IPS-18a (cell line): Measurements from ENCODE around the gene ZC3HAV1.
"Not testable (repeated sequence)": the region's sequence is repeated elsewhere in the genome, so short reads cannot be mapped to it uniquely, and the experiment has no call there.

Experiments
- H3K27ac ChIP-seq: one replicate; pipeline ENCODE4 v1.5.1; 2013; ENCODE audit warnings: low read length
- H3K27me3 ChIP-seq: one replicate; pipeline ENCODE4 v1.6.1; 2013; ENCODE audit warnings: mild to moderate bottlenecking, low read length; ENCODE audit not compliant: control insufficient read depth, insufficient read depth
- H3K36me3 ChIP-seq: one replicate; pipeline ENCODE4 v1.6.1; 2013; ENCODE audit warnings: low read depth, low read length; ENCODE audit not compliant: control insufficient read depth
- H3K4me1 ChIP-seq: one replicate; pipeline ENCODE4 v1.6.1; 2013; ENCODE audit warnings: low read depth, low read length; ENCODE audit not compliant: control insufficient read depth
- H3K4me3 ChIP-seq: one replicate; pipeline ENCODE4 v1.5.1; 2013; ENCODE audit warnings: low read length
- H3K9ac ChIP-seq: one replicate; pipeline ENCODE4 v1.6.1; 2013; ENCODE audit warnings: mild to moderate bottlenecking, low read length, moderate library complexity
- H3K9me3 ChIP-seq: one replicate; pipeline ENCODE4 v1.6.1; 2013; ENCODE audit warnings: low read depth, low read length; ENCODE audit not compliant: control insufficient read depth

Gene ZC3HAV1

GRCh38 chr7:139080905-139081304 lies 28.6 kb downstream of the ZC3HAV1 start:
- Histone ChIP-seq H3K27ac (no peak overlapping the region), H3K9me3 (no peaks in the 10 kb centered on the region), H3K36me3 (peaks cover 30% of the 10 kb centered on the region), H3K4me3 (no peak overlapping the region), H3K4me1 (no peaks in the 10 kb centered on the region), H3K9ac (no peak overlapping the region), H3K27me3 (no peaks in the 10 kb centered on the region)

- no peak overlapping the region for H3K27ac ChIP-seq
- no peak overlapping the region for H3K9ac ChIP-seq
- no peaks in the 10 kb centered on the region for H3K27me3 ChIP-seq
- peaks cover 33% of the 10 kb centered on the region for H3K36me3 ChIP-seq
- no peak overlapping the region for H3K4me3 ChIP-seq
- H3K9me3 ChIP-seq = no peaks in the 10 kb centered on the region
- no peaks in the 10 kb centered on the region for H3K4me1 ChIP-seq
Measured at GRCh38 chr7:139079861-139080260, 29.7 kb downstream of the ZC3HAV1 start.

DNA sequence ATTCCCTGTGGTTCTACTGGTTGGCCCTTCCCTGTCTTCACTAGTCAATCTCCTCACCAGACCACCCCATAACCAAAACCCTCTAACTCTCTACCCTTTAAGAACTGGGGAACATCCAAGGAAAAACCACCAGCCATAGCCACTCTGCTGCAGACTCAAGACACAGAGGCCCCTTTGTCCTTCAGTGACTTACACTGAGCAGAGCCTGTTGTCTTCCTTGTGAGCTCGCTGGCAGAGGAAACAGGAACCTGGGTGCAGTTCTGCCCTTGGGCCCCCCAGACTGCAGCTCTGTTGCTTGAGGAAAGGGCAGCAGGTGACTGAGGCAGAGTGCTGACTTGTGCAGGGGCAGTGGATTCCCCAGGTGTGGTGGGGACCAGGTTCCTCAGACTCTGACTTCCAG lies 30.6 kb downstream of the ZC3HAV1 start:
- Histone ChIP-seq H3K36me3 (peaks cover 33% of the 10 kb centered on the region), H3K4me3 (no peak overlapping the region), H3K9ac (no peak overlapping the region), H3K27me3 (no peaks in the 10 kb centered on the region), H3K9me3 (no peaks in the 10 kb centered on the region), H3K4me1 (no peaks in the 10 kb centered on the region), H3K27ac (no peak overlapping the region)

DNA sequence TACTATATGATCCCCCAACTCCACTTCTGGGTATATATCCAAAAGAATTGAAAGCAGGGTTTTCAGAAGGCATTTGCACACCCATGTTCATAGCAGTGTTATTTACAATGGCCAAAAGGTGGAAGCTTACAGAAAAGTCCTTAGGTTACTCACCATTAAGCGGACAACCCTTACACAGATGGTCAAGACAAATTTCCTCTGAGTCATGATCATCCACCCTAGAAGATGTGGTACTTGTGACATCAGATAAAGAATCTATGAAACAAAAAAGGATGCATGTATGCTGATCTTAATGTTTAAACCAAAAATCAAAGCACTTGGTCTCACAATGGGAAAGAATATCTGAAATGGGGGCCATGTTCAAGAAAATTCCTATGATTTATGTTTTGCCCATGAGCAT lies 31.1 kb downstream of the ZC3HAV1 start:
- Histone ChIP-seq H3K4me3 (no peak overlapping the region), H3K27ac (no peak overlapping the region), H3K9me3 (no peaks in the 10 kb centered on the region), H3K27me3 (no peaks in the 10 kb centered on the region), H3K9ac (no peak overlapping the region), H3K36me3 (peaks cover 34% of the 10 kb centered on the region), H3K4me1 (no peaks in the 10 kb centered on the region)

- not testable (repeated sequence) for H3K27me3 ChIP-seq, H3K9me3 ChIP-seq, H3K9ac ChIP-seq, H3K27ac ChIP-seq, H3K4me1 ChIP-seq, H3K4me3 ChIP-seq
- H3K36me3 ChIP-seq = peaks cover 34% of the 10 kb centered on the region
Measured at GRCh38 chr7:139077706-139078105, 31.8 kb downstream of the ZC3HAV1 start.

DNA sequence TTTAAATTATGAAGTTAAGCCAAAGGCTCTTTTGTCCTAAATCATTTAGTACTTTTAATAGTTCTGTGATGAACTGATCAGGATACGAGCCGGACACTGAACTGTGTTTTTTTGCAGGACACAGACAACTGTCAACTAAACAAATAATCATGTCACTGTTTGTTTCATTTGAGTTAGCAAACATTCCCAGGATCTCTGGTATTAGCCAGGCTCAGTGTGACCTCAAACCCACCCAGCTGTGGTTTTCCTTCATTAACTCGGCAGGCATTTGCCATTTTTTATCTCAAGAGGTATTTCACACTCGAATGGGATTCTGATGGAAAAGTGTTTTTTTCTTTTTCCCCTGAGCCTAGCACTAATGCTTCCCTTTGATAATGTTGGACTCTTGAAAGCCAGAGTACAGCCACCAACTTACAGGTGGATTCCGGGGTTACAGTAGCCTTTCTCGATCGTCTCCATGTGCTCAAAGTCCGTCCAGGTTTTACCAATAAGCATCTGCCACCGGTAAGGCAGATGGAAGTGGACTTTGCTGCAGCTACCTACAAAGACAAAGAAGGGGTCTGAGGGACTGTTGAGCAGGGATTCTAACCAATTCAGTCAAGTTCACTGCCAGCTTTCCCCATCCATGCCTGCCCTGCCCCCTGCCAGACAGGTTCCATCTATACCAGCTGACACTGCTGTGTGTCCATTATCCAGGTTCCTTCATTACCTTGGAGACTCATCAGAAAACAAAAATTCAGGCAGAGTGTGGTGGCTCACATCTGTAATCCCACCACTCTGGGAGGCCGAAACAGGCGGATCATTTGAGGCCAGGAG lies 33.4 kb downstream of the ZC3HAV1 start:
- Histone ChIP-seq H3K9ac (no peak overlapping the region), H3K9me3 (no peaks in the 10 kb centered on the region), H3K36me3 (peaks cover 44% of the 10 kb centered on the region), H3K4me1 (no peaks in the 10 kb centered on the region), H3K27me3 (no peaks in the 10 kb centered on the region), H3K27ac (no peak overlapping the region), H3K4me3 (no peak overlapping the region)

DNA sequence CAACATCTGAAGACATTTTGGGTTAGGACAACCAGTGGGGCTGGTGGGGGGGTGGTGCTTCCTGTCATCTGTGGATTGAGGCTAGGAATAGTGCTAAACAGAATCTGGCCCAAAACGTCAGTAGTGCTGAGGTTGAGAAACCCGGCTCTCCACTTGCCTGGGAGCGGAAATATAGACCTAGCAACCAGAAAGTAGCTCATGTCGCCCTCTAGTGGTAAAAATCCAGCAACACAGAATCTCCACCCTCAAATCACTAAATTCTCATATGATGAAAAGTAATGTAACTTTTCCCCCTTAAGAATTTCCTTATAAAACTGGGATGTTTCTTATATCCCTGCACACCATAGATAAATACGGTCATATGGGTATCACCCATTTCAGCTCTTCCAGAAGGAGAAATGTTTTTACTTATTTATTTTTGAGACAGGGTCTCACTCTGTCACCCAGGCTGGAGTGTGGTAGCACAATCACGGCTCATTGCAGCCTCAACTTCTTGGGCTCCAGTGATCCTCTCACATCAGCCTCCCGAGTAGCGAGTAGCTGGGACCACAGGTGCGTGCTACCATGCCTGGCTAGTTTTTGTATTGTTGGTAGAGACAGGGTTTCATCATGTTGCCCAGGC lies 34.4 kb downstream of the ZC3HAV1 start:
- Histone ChIP-seq H3K4me3 (no peak overlapping the region), H3K27ac (no peak overlapping the region), H3K9me3 (no peaks in the 10 kb centered on the region), H3K36me3 (peaks cover 38% of the 10 kb centered on the region), H3K4me1 (no peaks in the 10 kb centered on the region), H3K27me3 (no peaks in the 10 kb centered on the region), H3K9ac (no peak overlapping the region)

GRCh38 chr7:139072796-139073195 lies 36.7 kb downstream of the ZC3HAV1 start:
- H3K36me3 ChIP-seq = peaks cover 24% of the 10 kb centered on the region
- no peak overlapping the region for H3K27ac ChIP-seq
- H3K4me3 ChIP-seq = no peak overlapping the region
- H3K9me3 ChIP-seq = no peaks in the 10 kb centered on the region
- no peaks in the 10 kb centered on the region for H3K4me1 ChIP-seq
- no peak overlapping the region for H3K9ac ChIP-seq
- no peaks in the 10 kb centered on the region for H3K27me3 ChIP-seq

DNA sequence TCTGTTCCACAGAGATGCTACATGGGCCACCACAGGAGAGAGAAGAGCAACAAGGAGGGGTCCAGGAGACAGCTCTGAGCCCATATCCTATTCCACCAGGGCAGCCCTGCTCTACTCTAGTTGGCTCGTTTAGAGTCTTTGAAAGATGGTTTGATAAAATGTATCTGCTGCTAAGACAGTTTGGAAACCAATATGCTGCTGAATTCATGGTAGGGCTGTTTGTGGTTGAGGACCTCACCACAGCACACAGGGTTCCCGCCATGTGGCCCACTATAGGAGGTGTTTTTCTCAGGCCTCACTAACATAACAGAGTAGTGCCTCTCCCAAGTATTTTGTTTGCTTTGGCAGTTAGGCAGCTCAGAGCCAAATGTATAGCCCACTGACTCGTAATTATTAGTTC lies 37.8 kb downstream of the ZC3HAV1 start:
- no peaks in the 10 kb centered on the region for H3K27me3 ChIP-seq
- H3K36me3 ChIP-seq = peaks cover 24% of the 10 kb centered on the region
- H3K9ac ChIP-seq = no peak overlapping the region
- H3K4me1 ChIP-seq = no peaks in the 10 kb centered on the region
- no peak overlapping the region for H3K4me3 ChIP-seq
- no peaks in the 10 kb centered on the region for H3K9me3 ChIP-seq
- no peak overlapping the region for H3K27ac ChIP-seq

- no peaks in the 10 kb centered on the region for H3K27me3 ChIP-seq
- no peaks in the 10 kb centered on the region for H3K9me3 ChIP-seq
- no peak overlapping the region for H3K9ac ChIP-seq
- no peak overlapping the region for H3K4me3 ChIP-seq
- H3K4me1 ChIP-seq = no peaks in the 10 kb centered on the region
- H3K36me3 ChIP-seq = peaks cover 29% of the 10 kb centered on the region
- no peak overlapping the region for H3K27ac ChIP-seq
Measured at GRCh38 chr7:139068544-139069399, 40.7 kb downstream of the ZC3HAV1 start.

GRCh38 chr7:139066315-139066714 lies 43.2 kb downstream of the ZC3HAV1 start:
- Histone ChIP-seq H3K36me3 (peaks cover 15% of the 10 kb centered on the region), H3K27me3 (no peaks in the 10 kb centered on the region), H3K9me3 (no peaks in the 10 kb centered on the region)

More at GRCh38 chr7:139066315-139066714, 43.2 kb downstream of the ZC3HAV1 start:
- Histone ChIP-seq H3K27ac (no peak overlapping the region), H3K4me1 (no peaks in the 10 kb centered on the region), H3K4me3 (no peak overlapping the region), H3K9ac (no peak overlapping the region)
